Measurements from ENCODE around the gene TMEM258. TPM values are rescaled to one million over a fixed set of nuclear protein-coding genes. Genes with fewer than 3 reads are reported as not detected.
A peak's percentile ranks its signal among the peaks of the same experiment; 100 is the strongest.

TMEM258 gene
- total RNA-seq, 1 experiment from 2014 or later: 201 TPM

DNA sequence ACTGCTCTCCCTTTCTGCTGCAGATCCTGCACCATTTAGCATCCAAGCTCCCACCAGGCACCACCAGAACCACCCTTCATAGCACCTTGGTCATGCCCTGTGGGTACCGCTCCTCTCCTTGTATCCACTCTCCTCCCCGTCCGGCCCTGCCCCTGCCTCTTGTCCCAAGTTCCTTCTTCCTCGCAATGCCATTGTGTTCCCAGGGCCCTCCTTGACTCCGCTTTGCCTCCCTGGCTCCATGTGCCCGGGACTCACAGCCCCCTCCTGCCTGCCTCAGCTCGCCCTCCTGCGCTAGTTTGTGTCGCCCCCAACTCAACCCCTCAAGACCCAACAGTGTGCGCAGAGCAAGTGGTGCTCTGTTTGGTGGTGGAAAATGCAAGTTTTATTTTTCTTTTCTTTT, 46.5 kb upstream of the TMEM258 start:
- H2BK120ac ChIP-seq (ENCODE audit: low read depth, low read length, poor library complexity, severe bottlenecking): no peak overlapping the region
- TF ChIP-seq, protein P1, sequence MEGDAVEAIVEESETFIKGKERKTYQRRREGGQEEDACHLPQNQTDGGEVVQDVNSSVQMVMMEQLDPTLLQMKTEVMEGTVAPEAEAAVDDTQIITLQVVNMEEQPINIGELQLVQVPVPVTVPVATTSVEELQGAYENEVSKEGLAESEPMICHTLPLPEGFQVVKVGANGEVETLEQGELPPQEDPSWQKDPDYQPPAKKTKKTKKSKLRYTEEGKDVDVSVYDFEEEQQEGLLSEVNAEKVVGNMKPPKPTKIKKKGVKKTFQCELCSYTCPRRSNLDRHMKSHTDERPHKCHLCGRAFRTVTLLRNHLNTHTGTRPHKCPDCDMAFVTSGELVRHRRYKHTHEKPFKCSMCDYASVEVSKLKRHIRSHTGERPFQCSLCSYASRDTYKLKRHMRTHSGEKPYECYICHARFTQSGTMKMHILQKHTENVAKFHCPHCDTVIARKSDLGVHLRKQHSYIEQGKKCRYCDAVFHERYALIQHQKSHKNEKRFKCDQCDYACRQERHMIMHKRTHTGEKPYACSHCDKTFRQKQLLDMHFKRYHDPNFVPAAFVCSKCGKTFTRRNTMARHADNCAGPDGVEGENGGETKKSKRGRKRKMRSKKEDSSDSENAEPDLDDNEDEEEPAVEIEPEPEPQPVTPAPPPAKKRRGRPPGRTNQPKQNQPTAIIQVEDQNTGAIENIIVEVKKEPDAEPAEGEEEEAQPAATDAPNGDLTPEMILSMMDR (conservative IDR thresholded peaks at IDR 0.05): no peak
- H2BK20ac ChIP-seq (ENCODE audit: low read depth, low read length, poor library complexity, severe bottlenecking): no peak overlapping the region
- H2AFZ ChIP-seq (ENCODE audit: low read length): no peak overlapping the region
- no peak overlapping the region for H3K4me2 ChIP-seq (ENCODE audit: insufficient read depth, insufficient read length, low read length)
- no peak overlapping the region for H3K4ac ChIP-seq (ENCODE audit: low read depth, low read length)
- no peak overlapping the region for H4K91ac ChIP-seq (ENCODE audit: insufficient read length, low read depth, low read length)
- no peak overlapping the region for H3K18ac ChIP-seq (ENCODE audit: insufficient read length, low read depth, low read length)
- Mint-ChIP-seq H3K4me1 (peaks cover 16 to 18% of the 10 kb centered on the region in 2 experiments), H3K36me3 (ENCODE audit: insufficient read depth in 1 of 3, low read depth in 3 of 3) (peaks cover 54 to 79% (median 76%) of the 10 kb centered on the region in 3 experiments), H3K27me3 (ENCODE audit: low read depth) (no peaks in the 10 kb centered on the region), H3K4me3 (no peak overlapping the region), H3K9me3 (no peaks in the 10 kb centered on the region), H3K27ac (peak overlapping the region; percentile 79 to 92 (median 91); a peak in 5 of 7 replicates)
- no peaks in the 10 kb centered on the region; the same call in 1 of the 2 replicates for H3K79me2 ChIP-seq (ENCODE audit: insufficient read depth, low read length)
- no peak overlapping the region for H3K14ac ChIP-seq (ENCODE audit: insufficient read depth, low read length)
- no peaks in the 10 kb centered on the region for H3K27me3 ChIP-seq (ENCODE audit: insufficient read depth, low read length)
- H3K56ac ChIP-seq (ENCODE audit: insufficient read length, low read depth, low read length): no peak overlapping the region
- no peak overlapping the region for H4K8ac ChIP-seq (replicated peaks; ENCODE audit: insufficient read length, low read depth, low read length)
- no peak overlapping the region for H3T11ph ChIP-seq (ENCODE audit: low read length)
- no peak overlapping the region for H2BK12ac ChIP-seq (ENCODE audit: insufficient read length, low read depth, low read length)
- H2AK5ac ChIP-seq (ENCODE audit: insufficient read length, low read length): no peak overlapping the region
- H3K23me2 ChIP-seq (ENCODE audit: insufficient read length, low read depth, low read length, poor library complexity, severe bottlenecking): no peaks in the 10 kb centered on the region
- DNase-seq: no peak
- no peak overlapping the region for H2BK5ac ChIP-seq (ENCODE audit: insufficient read length, low read length)
- WGBS (ENCODE audit: extremely low coverage, insufficient read length, low lambda C conversion rate): no CpG with 5 or more reads among the region's 10 CpGs
- no peak overlapping the region for H3K27ac ChIP-seq (ENCODE audit: insufficient read length, low read depth, low read length)
- H3K79me1 ChIP-seq (ENCODE audit: insufficient read depth, low read depth, low read length, poor library complexity, severe bottlenecking): peaks cover 2% of the 10 kb centered on the region
- H3K9me3 ChIP-seq (ENCODE audit: control insufficient read depth, low read depth, low read length): no peaks in the 10 kb centered on the region
- no peak overlapping the region for H4K5ac ChIP-seq (ENCODE audit: insufficient read length, low read depth, low read length)
- H3K9ac ChIP-seq (ENCODE audit: extremely low read depth, insufficient read length, low read length): no peak overlapping the region
- no peak overlapping the region for H3K23ac ChIP-seq (ENCODE audit: insufficient read length, low read depth, low read length)
- no peak overlapping the region for H2BK15ac ChIP-seq (ENCODE audit: low read depth, low read length)
- peaks cover 3% of the 10 kb centered on the region; the same call in 1 of the 2 replicates for H3K4me1 ChIP-seq (ENCODE audit: insufficient read depth, low read length)
- peaks cover 3% of the 10 kb centered on the region for H4K20me1 ChIP-seq (ENCODE audit: control insufficient read depth, insufficient read depth, insufficient read length)
